GM18907 (cell line): ENCODE data around the gene MAP1LC3B.

Experiments
- ATAC-seq: cut with Tn5 transposase; IDR thresholded peaks from one replicate; pipeline ENCODE4 v1.9.1; 2021; ENCODE audit warnings: mild to moderate bottlenecking, moderate library complexity; ENCODE audit not compliant: unreplicated experiment

The MAP1LC3B gene

GRCh38 chr16:87425941-87426340 is 33.8 kb downstream of the MAP1LC3B start:
- no peak for ATAC-seq

DNA sequence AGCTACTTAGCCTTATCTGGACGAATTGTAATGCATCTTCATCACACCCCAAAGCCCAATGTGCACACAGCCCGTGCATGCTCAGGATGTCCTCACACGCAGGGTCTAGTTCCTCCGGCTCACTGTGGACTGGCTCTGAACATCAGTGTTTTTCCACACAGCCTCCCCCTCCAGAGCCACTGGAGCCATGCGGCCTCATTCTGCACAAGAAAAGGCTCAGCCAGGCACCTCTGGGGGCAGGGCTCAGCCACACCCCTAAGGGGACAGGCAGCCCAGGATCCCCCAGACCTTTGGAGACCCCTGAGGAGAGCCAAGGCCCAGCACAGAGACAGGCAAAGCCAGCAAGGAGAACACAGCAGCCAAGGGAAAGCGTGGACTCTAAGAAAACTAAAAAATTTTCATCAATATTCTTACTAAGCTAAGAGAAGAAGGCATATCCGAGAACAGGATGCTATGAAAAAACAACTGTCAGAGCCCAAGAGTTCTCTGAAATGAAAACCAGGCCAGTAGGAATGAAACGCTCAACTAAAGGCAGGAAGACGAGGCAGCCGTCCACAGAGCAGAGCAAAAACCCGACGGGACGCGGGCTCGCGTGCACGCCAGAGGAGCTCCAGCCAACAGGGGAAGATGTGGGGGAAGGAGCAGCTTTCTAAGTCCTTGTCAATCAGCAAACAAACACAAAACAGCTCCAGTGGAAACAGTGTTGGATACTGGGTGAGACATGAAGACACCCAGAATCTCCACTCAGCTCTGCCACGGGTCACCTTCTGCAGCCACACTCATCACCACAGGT is 34.5 kb downstream of the MAP1LC3B start:
- ATAC-seq = no peak

GRCh38 chr16:87431926-87432325 is 39.8 kb downstream of the MAP1LC3B start:
- no peak for ATAC-seq

GRCh38 chr16:87432330-87432915 is 40.3 kb downstream of the MAP1LC3B start:
- ATAC-seq = no peak

DNA sequence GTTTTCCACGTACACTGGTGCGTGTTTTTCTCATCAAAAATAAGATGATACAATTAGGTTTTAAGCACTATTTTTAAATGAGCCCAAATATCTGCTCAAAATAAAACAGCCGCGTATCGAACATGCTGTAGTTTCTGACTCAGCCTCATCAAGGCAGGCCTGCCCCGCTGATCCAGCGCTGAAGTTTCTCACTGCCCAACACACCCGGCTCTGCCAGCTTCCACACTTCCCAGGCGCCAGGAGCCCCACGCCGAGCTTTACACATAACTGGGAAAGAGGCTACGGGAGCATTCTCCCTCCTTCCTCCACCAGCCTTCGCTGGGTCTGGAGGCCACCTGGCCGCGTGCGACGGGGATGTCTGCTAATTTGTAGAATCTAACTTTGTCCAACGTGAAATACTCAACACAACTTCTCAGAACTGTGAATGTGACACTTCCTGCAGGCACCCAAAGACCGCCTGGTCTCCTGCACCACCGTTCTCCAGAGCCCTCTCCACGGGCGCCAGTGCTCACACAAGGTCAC is 42.1 kb downstream of the MAP1LC3B start:
- no peak for ATAC-seq

GRCh38 chr16:87435372-87436224 is 43.5 kb downstream of the MAP1LC3B start:
- no peak for ATAC-seq

- no peak for ATAC-seq
Measured at GRCh38 chr16:87436225-87437172, 44.4 kb downstream of the MAP1LC3B start.

- no peak for ATAC-seq
Measured at GRCh38 chr16:87437327-87437726, 45.2 kb downstream of the MAP1LC3B start.

DNA sequence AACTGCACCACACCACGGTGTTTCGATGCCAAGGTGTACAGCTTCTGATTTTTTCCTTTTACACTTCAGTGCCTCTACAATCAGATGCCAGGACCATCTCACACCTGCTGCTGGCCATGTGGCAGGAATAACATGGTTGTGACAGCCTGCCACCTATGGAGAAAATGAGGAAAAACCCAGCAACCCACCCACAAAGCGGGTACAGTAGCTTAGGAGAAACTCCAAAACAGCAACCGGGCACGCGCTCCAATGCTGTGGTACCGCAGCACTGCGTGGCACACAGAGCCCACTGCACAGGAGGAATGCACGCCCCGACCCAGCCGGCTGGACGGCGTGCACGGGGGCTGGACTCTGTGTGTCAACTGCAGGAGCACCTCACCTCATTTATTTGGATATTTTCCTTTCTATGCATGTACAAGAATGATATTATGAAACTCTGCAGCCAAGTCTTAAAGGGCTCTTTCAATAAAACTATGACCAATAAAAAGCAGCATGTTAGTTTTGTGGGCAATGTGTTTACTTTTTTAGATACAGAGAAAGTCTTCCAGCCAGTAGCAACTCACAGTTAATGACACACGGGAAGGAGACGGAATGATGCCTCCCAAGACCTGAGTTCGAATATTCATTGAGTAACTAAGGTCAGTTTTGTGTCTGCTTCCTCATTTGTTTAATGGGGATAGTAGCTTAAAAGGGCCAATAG is 45.9 kb downstream of the MAP1LC3B start:
- ATAC-seq = no peak

- no peak for ATAC-seq
Measured at GRCh38 chr16:87438611-87438985, 46.5 kb downstream of the MAP1LC3B start.

- no peak for ATAC-seq
Measured at GRCh38 chr16:87439926-87440325, 47.8 kb downstream of the MAP1LC3B start.

DNA sequence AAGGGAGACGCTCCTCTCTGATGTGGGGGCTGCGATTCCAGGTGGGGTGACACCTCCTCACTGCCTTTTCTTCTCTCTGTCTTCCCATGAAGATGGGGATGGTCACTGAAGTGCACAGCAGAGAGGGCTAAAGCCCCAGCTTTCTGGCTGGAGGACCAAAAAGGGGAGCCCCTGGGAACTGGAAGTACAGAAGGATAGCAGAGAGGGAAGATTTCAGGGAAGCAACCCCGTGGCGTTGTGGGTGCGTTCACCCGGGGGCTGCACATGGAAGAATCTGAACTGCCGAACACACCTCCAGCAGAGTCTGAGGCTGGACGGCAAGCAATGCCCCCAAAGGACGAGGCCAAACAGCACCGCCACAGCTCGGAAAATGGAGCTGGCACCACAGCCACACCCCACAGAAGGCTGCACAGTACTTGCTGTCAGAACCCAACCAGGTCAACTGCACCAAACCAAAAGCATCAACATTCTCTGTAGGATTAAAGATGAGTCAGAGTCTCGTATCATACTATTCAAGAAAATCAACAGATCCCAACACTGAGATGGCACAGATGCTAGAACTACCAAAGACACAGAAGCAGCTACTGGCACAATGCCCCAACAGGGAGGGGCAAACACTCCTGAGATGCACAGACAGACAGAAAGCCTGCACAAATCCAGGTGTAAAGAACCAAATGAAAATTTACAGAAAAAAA is 49.9 kb downstream of the MAP1LC3B start:
- ATAC-seq = no peak

DNA sequence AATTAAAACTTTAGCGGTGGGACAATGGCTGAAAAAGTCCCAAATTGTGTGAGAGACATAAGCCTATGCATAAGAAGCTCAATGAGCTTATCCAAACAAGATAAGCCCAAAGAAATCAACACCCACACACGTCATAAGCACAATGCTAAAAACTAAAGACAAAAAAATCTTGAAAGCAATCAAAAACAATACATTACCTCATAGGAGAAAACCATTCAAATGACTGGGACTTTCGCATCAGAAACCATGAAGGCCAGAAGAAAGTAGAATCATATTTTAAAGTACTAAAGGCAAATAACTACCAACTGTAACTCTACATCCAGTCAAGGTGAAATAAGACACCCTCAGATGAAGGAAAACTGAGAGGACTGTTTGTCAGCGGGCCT is 50.4 kb downstream of the MAP1LC3B start:
- ATAC-seq = no peak

DNA sequence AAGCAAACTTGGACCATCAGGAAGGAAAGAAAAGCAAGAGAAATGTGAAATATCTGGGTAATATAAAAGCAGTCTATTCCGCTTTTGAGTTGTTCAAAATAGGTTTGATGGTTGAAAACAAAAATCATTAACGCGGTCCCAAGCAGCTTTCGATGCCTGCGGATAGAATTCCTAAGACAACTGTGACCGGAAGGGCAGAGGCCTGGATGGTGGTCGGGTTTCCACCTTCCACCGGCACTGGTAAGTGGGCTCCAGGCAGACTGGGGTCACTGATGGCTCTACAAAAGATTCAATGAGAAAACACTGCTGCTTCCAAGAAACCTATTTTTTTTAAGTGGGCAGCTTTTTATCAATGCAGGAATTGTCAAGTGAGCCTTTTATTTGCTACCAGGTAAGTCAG is 50.9 kb downstream of the MAP1LC3B start:
- ATAC-seq = no peak

- no peak for ATAC-seq
Measured at GRCh38 chr16:87443964-87444363, 51.8 kb downstream of the MAP1LC3B start.

DNA sequence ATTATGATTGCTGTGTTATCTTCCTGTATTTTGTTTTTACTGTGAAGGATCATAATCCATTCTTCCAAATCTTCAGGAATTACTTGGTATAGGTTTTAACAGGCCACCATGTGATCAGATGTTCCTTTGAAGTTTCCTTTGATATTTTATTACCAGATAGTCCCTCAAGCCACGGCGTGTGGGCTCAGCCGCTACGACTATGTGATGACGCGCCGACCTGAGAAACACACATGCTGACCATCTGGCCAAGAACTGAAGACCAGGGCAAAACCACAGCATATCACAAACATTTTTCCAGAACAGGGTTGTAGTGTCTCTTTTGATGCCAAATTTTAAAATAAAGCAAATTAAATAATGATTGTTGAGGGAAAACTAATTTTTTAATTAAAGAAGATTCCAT is 53.4 kb downstream of the MAP1LC3B start:
- ATAC-seq = no peak

GRCh38 chr16:87446479-87446878 is 54.3 kb downstream of the MAP1LC3B start:
- no peak for ATAC-seq

GRCh38 chr16:87447323-87447722 is 55.2 kb downstream of the MAP1LC3B start:
- no peak for ATAC-seq

- no peak for ATAC-seq
Measured at GRCh38 chr16:87448866-87449265, 56.7 kb downstream of the MAP1LC3B start.
